K562 (cell line): ENCODE measurements around the gene GIGYF2. TPM values are rescaled to one million over a fixed set of nuclear protein-coding genes. Genes with fewer than 3 reads are reported as not detected.

Experiments used
- ATAC-seq: fragments of 200-7000 bp; cut with Tn5 transposase; 3 replicates; pipeline ENCODE4 v1.9.1; 2020; ENCODE audit warnings: moderate library complexity
- BruUV-seq: library from RNA; stranded (reverse); fragments of 400-500 nt; replicated peaks from 2 replicates; lab custom pipeline; 2021; lab: Mats Ljungman, UMichigan
- CTCF ChIA-PET: fragments of 300-600 bp; formaldehyde crosslinking; extraction: SDS; loops from one replicate; lab custom pipeline; 2021; ENCODE audit warnings: low intra/inter-chr PET ratio; lab: Yijun Ruan, JAX
- POLR2A ChIA-PET: fragments of 300-600, 350-650 bp; sonication (Branson Sonifier 250); formaldehyde crosslinking; extraction: SDS; loops from one replicate; lab custom pipeline; 2021; ENCODE audit warnings: antibody characterized with exemption, inconsistent platforms; lab: Yijun Ruan, JAX
- DNase-seq, 4 experiments: peaks; one replicate each; pipeline versions ENCODE4 v3.0.0 to v3.0.0-alpha.2; 2011 to 2018; ENCODE audit warnings: low spot score in 3 of 4, mixed read lengths in 3 of 4; ENCODE audit errors: extremely low read depth in 1 of 4
- FAIRE-seq: peaks from 2 replicates; lab custom pipeline; 2011; peaks lifted over from hg19 to GRCh38; lab: Jason Lieb, UNC
- H2AFZ ChIP-seq: 2 replicates; pipeline ENCODE4 v1.6.0; 2011; ENCODE audit warnings: low read depth, low read length, control low read depth, inconsistent platforms
- H3K27ac ChIP-seq: fragments of 200-600 bp; 3 replicates; pipeline ENCODE4 v1.8.0; 2011; ENCODE audit warnings: low read depth, mild to moderate bottlenecking, control low read depth, inconsistent platforms, low read length, moderate library complexity, mixed read lengths; ENCODE audit errors: extremely low read depth
- H3K27me3 ChIP-seq, 2 experiments: fragments of 300-600 bp in 1 of 2; 2 replicates in 1 of 2; 3 replicates in 1 of 2; pipeline versions ENCODE4 v1.6.0 to v1.8.0; 2011; ENCODE audit warnings: inconsistent platforms in 2 of 2, low read length in 2 of 2, mild to moderate bottlenecking in 1 of 2, mixed read lengths in 1 of 2, moderate library complexity in 1 of 2; ENCODE audit not compliant: control insufficient read depth in 2 of 2, insufficient read depth in 2 of 2
- H3K36me3 ChIP-seq: fragments of 300-600 bp; 3 replicates; pipeline ENCODE4 v1.8.0; 2011; ENCODE audit warnings: mild to moderate bottlenecking, low read length, inconsistent platforms; ENCODE audit not compliant: control insufficient read depth, insufficient read depth
- H3K4me1 ChIP-seq, 2 experiments: fragments of 200-600 bp in 1 of 2; replicated peaks in 1 of 2; 2 replicates in 1 of 2; 3 replicates in 1 of 2; pipeline versions ENCODE4 v1.5.1 to v1.8.0; 2011; ENCODE audit warnings: inconsistent platforms in 2 of 2, low read length in 2 of 2, mild to moderate bottlenecking in 1 of 2, mixed read lengths in 1 of 2, moderate library complexity in 1 of 2; ENCODE audit not compliant: control insufficient read depth in 2 of 2, insufficient read depth in 2 of 2
- H3K4me2 ChIP-seq: 2 replicates; pipeline ENCODE4 v1.6.1; 2011; ENCODE audit warnings: low read length, control low read depth, inconsistent platforms, mixed read lengths; ENCODE audit not compliant: insufficient read depth
- H3K4me3 ChIP-seq: fragments of 200-600 bp; sonication (generic), shearing (Covaris generic); 2 replicates; pipeline ENCODE4 v1.5.1; 2016; ENCODE audit warnings: control low read depth, inconsistent platforms
- H3K79me2 ChIP-seq: fragments of 200-600 bp; 3 replicates; pipeline ENCODE4 v1.8.0; 2011; ENCODE audit warnings: low read length, inconsistent platforms; ENCODE audit not compliant: control insufficient read depth, insufficient read depth
- H3K9ac ChIP-seq, 2 experiments: 2 replicates each; pipeline versions ENCODE4 v1.6.0 to v1.6.1; 2011; ENCODE audit warnings: low read depth in 2 of 2, low read length in 2 of 2, control low read depth in 1 of 2, inconsistent platforms in 1 of 2, mild to moderate bottlenecking in 1 of 2, mixed read lengths in 1 of 2; ENCODE audit not compliant: insufficient read depth in 1 of 2
- H3K9me1 ChIP-seq: one replicate; pipeline ENCODE4 v1.6.0; 2011; ENCODE audit warnings: inconsistent platforms, mild to moderate bottlenecking, low read length, moderate library complexity; ENCODE audit not compliant: control insufficient read depth, insufficient read depth
- H3K9me3 ChIP-seq: replicated peaks from 2 replicates; pipeline ENCODE4 v1.5.1; 2011; ENCODE audit warnings: low read depth, low read length, inconsistent platforms; ENCODE audit not compliant: control insufficient read depth, insufficient read depth
- H4K20me1 ChIP-seq: replicated peaks from 2 replicates; pipeline ENCODE4 v1.6.1; 2011; ENCODE audit warnings: low read length, inconsistent platforms, mixed read lengths; ENCODE audit not compliant: control insufficient read depth, insufficient read depth
- HOXB6 ChIP-seq: fragments of 250-450 bp; sonication (Bioruptor Pico); IDR thresholded peaks from 2 replicates; pipeline ENCODE4 v1.5.1; 2022; ENCODE audit warnings: mild to moderate bottlenecking, borderline replicate concordance
- WGBS: fragments of 100-300 bp; shearing (Covaris generic); methylation state at CpG from one replicate; pipeline ENCODE4 v1.1.6; 2016; ENCODE audit warnings: low coverage, mixed read lengths; ENCODE audit not compliant: insufficient coverage; ENCODE audit errors: missing lambda C conversion rate; 5-methylcytosine and 5-hydroxymethylcytosine counted together
- in situ Hi-C: fragments of 300-500 bp; cut with MboI; formaldehyde crosslinking; loops from 4 replicates; pipeline ENCODE4 v1.15.0; 2018; ENCODE audit warnings: inconsistent platforms, mixed read lengths
- intact Hi-C: fragments of 100-400 bp; cut with micrococcal nuclease; formaldehyde crosslinking; loops from 2 replicates; pipeline ENCODE4 v1.14.2; 2022
- polyA plus RNA-seq, 8 experiments: library from polyadenylated mRNA; depleted of rRNA in 4 of 8; stranded (reverse) in 5 of 8; unstranded in 3 of 8; fragments of >200 nt; fragmentation: Nextera tagmentation in 2 of 8; fragmentation: Illumina TruSeq in 1 of 8; extraction: Ambion mirVana in 2 of 8; extraction: Trizol in 1 of 8; gene quantifications; 2 replicates each; pipeline versions ENCODE4 v1.2.1 to v1.2.3, GENCODE V29; 2011 to 2014; ENCODE audit warnings: inconsistent platforms in 1 of 8, missing spikeins in 1 of 8
- total RNA-seq, 7 experiments: library from RNA; depleted of rRNA in 6 of 7; stranded (reverse); fragments of >200 nt in 6 of 7; fragmentation: Illumina TruSeq in 2 of 7; extraction: Trizol in 2 of 7; gene quantifications; 2 replicates each; pipeline versions ENCODE4 v1.2.1 to v1.2.3, GENCODE V29; 2011 to 2021; ENCODE audit warnings: low replicate concordance in 1 of 7
- TF ChIP-seq, protein P1 (sequence below): sonication (generic); formaldehyde crosslinking; IDR thresholded peaks from 2 replicates; pipeline ENCODE4 v1.8.0; 2022; ENCODE audit warnings: mild to moderate bottlenecking, missing genetic modification reagents

GIGYF2 gene
- total and polyA plus RNA-seq, 9 of the 15 experiments (the other 6 are each of a cell fraction or from before 2014, with no cell fraction given): 12.7 to 52.7 (median 34.9) TPM

DNA sequence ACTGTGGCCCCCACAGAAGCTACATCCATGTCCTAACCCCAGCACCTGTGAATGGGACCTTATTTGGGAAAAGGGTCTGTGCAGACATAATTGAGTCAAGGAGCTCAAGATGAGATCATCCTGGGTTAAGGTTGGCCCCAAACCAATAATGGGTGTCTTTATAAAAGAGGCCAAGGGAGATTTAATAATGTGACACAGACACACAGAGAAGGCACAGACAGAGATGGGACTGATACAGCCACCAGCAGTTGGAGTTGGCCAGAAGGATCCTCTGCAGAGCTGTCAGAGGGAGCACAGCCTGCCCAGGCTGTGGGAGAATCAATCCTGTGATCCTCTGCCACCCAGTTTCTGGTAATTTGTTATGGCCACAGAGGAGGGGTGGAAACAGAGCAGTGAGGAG, 199.0 kb downstream of the GIGYF2 start:
- in situ Hi-C loops: no loop called here
- FAIRE-seq (no peak), ATAC-seq (no peak), DNase-seq (no peak)
- Histone ChIP-seq H3K27me3 (peaks cover 0 to 48% of the 10 kb centered on the region in 2 experiments; a peak in 2 of 5 replicates), H3K79me2 (no peaks in the 10 kb centered on the region), H3K9me1 (no peaks in the 10 kb centered on the region), H3K4me2 (no peak overlapping the region), H3K9ac (no peak overlapping the region), H3K27ac (no peak overlapping the region), H3K9me3 (no peaks in the 10 kb centered on the region), H2AFZ (no peak overlapping the region), H3K4me3 (no peak overlapping the region), H3K4me1 (peaks cover under 1 to 4% of the 10 kb centered on the region in 2 experiments; a peak in 2 of 5 replicates), H4K20me1 (no peaks in the 10 kb centered on the region), H3K36me3 (no peaks in the 10 kb centered on the region)
- ChIA-PET CTCF (no interaction called here), POLR2A (interaction anchor here (0.6 to 0.8 kb wide), 2 partner anchors 303 to 482 kb away, joined by 3 read pairs; no protein-coding TSS in a partner anchor)
- intact Hi-C loops: no loop called here
- TF ChIP-seq HOXB6: no peak
- no TSS peak for BruUV-seq

DNA sequence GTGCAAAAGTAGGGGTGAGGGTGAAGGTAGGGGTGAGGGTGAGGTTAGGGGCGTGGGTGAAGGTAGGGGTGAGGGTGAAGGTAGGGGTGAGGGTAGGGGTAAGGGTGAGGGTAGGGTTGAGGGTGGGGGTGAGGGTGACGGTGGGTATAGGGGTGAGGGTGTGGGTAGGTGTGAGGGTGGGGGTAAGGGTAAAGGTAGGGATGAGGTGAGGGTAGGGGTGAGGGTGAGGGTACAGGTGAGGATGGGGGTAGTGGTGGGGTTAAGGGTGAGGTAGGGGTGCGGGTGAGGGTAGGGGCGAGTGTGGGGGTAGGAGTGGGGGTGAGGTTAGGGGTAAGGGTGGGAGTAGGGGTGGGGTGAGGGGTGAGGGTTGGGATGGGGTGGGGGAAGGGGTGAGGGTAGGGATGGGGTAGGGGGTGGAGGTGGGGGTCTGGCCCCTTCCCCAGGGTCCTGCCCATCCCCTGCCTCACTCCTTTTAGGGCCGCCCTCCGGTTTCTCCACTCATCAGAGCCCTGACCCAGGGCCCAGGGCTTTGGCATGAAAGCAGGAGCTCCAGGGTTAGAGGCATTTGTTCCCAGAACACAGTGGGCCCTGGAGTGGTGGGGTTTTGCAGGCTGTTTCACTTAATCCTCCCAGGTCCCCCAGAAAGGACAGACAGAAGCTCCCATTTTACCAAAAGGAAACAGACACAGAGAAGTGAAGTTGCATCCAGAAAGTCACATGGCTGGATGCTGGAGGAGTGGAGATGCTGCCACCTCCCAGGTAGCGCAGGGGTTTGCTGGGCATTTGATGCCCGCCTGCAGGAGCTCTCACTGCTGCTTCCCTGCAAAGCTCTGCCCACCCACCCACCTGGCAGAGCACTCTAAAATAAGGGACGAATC, 199.8 kb downstream of the GIGYF2 start:
- H3K27ac ChIP-seq: no peak overlapping the region
- H3K27me3 ChIP-seq: peaks cover 0 to 52% of the 10 kb centered on the region in 2 experiments; a peak in 2 of 5 replicates
- no peak for FAIRE-seq
- no peak overlapping the region for H3K9ac ChIP-seq
- POLR2A ChIA-PET: interaction anchor here (0.8 kb wide), 1 partner anchor 304 kb away, joined by 3 read pairs; no protein-coding TSS in a partner anchor
- CTCF ChIA-PET: no interaction called here
- H3K4me2 ChIP-seq: no peak overlapping the region
- in situ Hi-C loops: no loop called here
- no peak overlapping the region for H2AFZ ChIP-seq
- no peak overlapping the region for H3K4me3 ChIP-seq
- no peak for ATAC-seq
- H3K4me1 ChIP-seq: peaks cover 0 to 9% of the 10 kb centered on the region in 2 experiments; a peak in 2 of 5 replicates
- H4K20me1 ChIP-seq: no peaks in the 10 kb centered on the region
- intact Hi-C loops: no loop called here
- WGBS: 27% methylated on average over 3 of the region's 9 CpGs
- H3K36me3 ChIP-seq: no peaks in the 10 kb centered on the region
- H3K9me1 ChIP-seq: no peaks in the 10 kb centered on the region
- no TSS peak for BruUV-seq
- no peaks in the 10 kb centered on the region for H3K79me2 ChIP-seq
- no peak for DNase-seq
- H3K9me3 ChIP-seq: no peaks in the 10 kb centered on the region
- TF ChIP-seq, protein P1, sequence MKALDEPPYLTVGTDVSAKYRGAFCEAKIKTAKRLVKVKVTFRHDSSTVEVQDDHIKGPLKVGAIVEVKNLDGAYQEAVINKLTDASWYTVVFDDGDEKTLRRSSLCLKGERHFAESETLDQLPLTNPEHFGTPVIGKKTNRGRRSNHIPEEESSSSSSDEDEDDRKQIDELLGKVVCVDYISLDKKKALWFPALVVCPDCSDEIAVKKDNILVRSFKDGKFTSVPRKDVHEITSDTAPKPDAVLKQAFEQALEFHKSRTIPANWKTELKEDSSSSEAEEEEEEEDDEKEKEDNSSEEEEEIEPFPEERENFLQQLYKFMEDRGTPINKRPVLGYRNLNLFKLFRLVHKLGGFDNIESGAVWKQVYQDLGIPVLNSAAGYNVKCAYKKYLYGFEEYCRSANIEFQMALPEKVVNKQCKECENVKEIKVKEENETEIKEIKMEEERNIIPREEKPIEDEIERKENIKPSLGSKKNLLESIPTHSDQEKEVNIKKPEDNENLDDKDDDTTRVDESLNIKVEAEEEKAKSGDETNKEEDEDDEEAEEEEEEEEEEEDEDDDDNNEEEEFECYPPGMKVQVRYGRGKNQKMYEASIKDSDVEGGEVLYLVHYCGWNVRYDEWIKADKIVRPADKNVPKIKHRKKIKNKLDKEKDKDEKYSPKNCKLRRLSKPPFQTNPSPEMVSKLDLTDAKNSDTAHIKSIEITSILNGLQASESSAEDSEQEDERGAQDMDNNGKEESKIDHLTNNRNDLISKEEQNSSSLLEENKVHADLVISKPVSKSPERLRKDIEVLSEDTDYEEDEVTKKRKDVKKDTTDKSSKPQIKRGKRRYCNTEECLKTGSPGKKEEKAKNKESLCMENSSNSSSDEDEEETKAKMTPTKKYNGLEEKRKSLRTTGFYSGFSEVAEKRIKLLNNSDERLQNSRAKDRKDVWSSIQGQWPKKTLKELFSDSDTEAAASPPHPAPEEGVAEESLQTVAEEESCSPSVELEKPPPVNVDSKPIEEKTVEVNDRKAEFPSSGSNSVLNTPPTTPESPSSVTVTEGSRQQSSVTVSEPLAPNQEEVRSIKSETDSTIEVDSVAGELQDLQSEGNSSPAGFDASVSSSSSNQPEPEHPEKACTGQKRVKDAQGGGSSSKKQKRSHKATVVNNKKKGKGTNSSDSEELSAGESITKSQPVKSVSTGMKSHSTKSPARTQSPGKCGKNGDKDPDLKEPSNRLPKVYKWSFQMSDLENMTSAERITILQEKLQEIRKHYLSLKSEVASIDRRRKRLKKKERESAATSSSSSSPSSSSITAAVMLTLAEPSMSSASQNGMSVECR: no peak
